HCT116 (cell line): ENCODE results near the gene PIEZO2. TPM values are rescaled to one million over a fixed set of nuclear protein-coding genes. Genes with fewer than 3 reads are reported as not detected.

Experiments
- ATAC-seq: fragments of 200-7000 bp; cut with Tn5 transposase; 2 replicates; pipeline ENCODE4 v1.9.1; 2020; ENCODE audit warnings: mild to moderate bottlenecking, moderate library complexity
- BruUV-seq: library from RNA; stranded (reverse); fragments of 400-500 nt; replicated peaks from 2 replicates; lab custom pipeline; 2021; lab: Mats Ljungman, UMichigan
- CTCF ChIA-PET: fragments of 300-600 bp; sonication (Branson Sonifier 250); formaldehyde crosslinking; loops from one replicate; lab custom pipeline; 2021; ENCODE audit warnings: antibody characterized with exemption; lab: Charles Lee
- POLR2A ChIA-PET: fragments of 300-600, 350-600 bp; sonication (Branson Sonifier 250); formaldehyde crosslinking; loops from one replicate; lab custom pipeline; 2021; ENCODE audit warnings: antibody characterized with exemption; lab: Charles Lee
- RAD21 ChIA-PET, 2 experiments: fragments of 300-600 bp; sonication (Branson Sonifier 250); formaldehyde crosslinking; loops; one replicate each; lab custom pipeline; 2023; ENCODE audit warnings: low total read pairs in 2 of 2; ENCODE audit not compliant: uncharacterized antibody in 2 of 2, unreplicated experiment in 2 of 2, low non-redundant PET in 1 of 2; lab: Charles Lee
- DNase-seq: peaks from one replicate; pipeline ENCODE4 v3.0.0-alpha.2; 2010; ENCODE audit warnings: low read depth, low spot score
- H2AFZ ChIP-seq: fragments of 200-600 bp; shearing (Covaris generic), sonication (generic); 2 replicates; pipeline ENCODE4 v1.6.1; 2017; ENCODE audit warnings: low read depth, mixed run types, mixed read lengths, antibody characterized with exemption, low read length; ENCODE audit not compliant: poor library complexity, severe bottlenecking
- H3K27ac ChIP-seq: 2 replicates; pipeline ENCODE4 v1.5.1; 2012; ENCODE audit warnings: low read depth, low read length
- H3K27me3 ChIP-seq: fragments of 200-600 bp; sonication (generic); 2 replicates; pipeline ENCODE4 v1.6.1; 2016; ENCODE audit warnings: mixed run types, low read length, mixed read lengths; ENCODE audit not compliant: insufficient read depth
- H3K36me3 ChIP-seq, 2 experiments: fragments of 200-500 bp in 1 of 2; fragments of 200-600 bp in 1 of 2; sonication (Bioruptor generic) in 1 of 2; sonication (generic) in 1 of 2; 2 replicates each; pipeline versions ENCODE4 v1.5.1 to v1.6.1; 2014 to 2016; ENCODE audit warnings: low read length in 2 of 2, inconsistent platforms in 1 of 2, mixed read lengths in 1 of 2, mixed run types in 1 of 2; ENCODE audit not compliant: insufficient read depth in 2 of 2, control insufficient read depth in 1 of 2
- H3K4me1 ChIP-seq, 2 experiments: fragments of 200-600 bp in 1 of 2; sonication (generic) in 1 of 2; 2 replicates each; pipeline versions ENCODE4 v1.5.1 to v1.6.1; 2012 to 2017; ENCODE audit warnings: low read length in 2 of 2, inconsistent platforms in 1 of 2, mild to moderate bottlenecking in 1 of 2, mixed read lengths in 1 of 2, mixed run types in 1 of 2, moderate library complexity in 1 of 2; ENCODE audit not compliant: insufficient read depth in 2 of 2, control insufficient read depth in 1 of 2
- H3K4me2 ChIP-seq: fragments of 200-600 bp; sonication (generic); 2 replicates; pipeline ENCODE4 v1.6.1; 2017; ENCODE audit warnings: mixed run types, low read length, mixed read lengths
- H3K4me3 ChIP-seq, 2 experiments: fragments of 200-600 bp in 1 of 2; sonication (generic) in 1 of 2; replicated peaks in 1 of 2; 2 replicates each; pipeline ENCODE4 v1.5.1; 2011 to 2016; ENCODE audit warnings: low read length in 2 of 2, control low read depth in 1 of 2, low read depth in 1 of 2, mild to moderate bottlenecking in 1 of 2, mixed read lengths in 1 of 2, mixed run types in 1 of 2
- H3K79me2 ChIP-seq: fragments of 200-600 bp; sonication (generic); 2 replicates; pipeline ENCODE4 v1.6.1; 2017; ENCODE audit warnings: mild to moderate bottlenecking, mixed run types, low read length, moderate library complexity, mixed read lengths; ENCODE audit not compliant: insufficient read depth
- H3K9ac ChIP-seq: fragments of 200-600 bp; sonication (generic); 2 replicates; pipeline ENCODE4 v1.6.1; 2016; ENCODE audit warnings: low read length, mixed read lengths
- H3K9me2 ChIP-seq: fragments of 200-600 bp; sonication (generic), shearing (Covaris generic); 2 replicates; pipeline ENCODE4 v1.6.1; 2017; ENCODE audit warnings: mixed run types, mild to moderate bottlenecking, moderate library complexity; ENCODE audit not compliant: insufficient read depth
- H3K9me3 ChIP-seq, 2 experiments: fragments of 200-500 bp in 1 of 2; fragments of 200-600 bp in 1 of 2; sonication (Bioruptor generic) in 1 of 2; sonication (generic) in 1 of 2; 2 replicates each; pipeline ENCODE4 v1.6.1; 2014 to 2017; ENCODE audit warnings: low read length in 2 of 2, mixed read lengths in 2 of 2, inconsistent platforms in 1 of 2, low read depth in 1 of 2, mild to moderate bottlenecking in 1 of 2, mixed run types in 1 of 2, moderate library complexity in 1 of 2; ENCODE audit not compliant: control insufficient read depth in 1 of 2, insufficient read depth in 1 of 2
- H4K20me1 ChIP-seq: fragments of 200-600 bp; sonication (generic), shearing (Covaris generic); 2 replicates; pipeline ENCODE4 v1.6.1; 2017; ENCODE audit warnings: mixed run types, mild to moderate bottlenecking, moderate library complexity; ENCODE audit not compliant: insufficient read depth
- ELF1 ChIP-seq: IDR thresholded peaks from 2 replicates; pipeline ENCODE4 v1.6.1; 2012; ENCODE audit warnings: low read depth, borderline replicate concordance
- EZH2phosphoT487 ChIP-seq: fragments of 200-600 bp; IDR thresholded peaks from 2 replicates; pipeline ENCODE4 v1.6.1; 2018; ENCODE audit warnings: antibody characterized with exemption, borderline replicate concordance
- FOSL1 ChIP-seq: IDR thresholded peaks from 2 replicates; pipeline ENCODE4 v1.6.1; 2012; ENCODE audit warnings: low read depth
- JUND ChIP-seq: IDR thresholded peaks from 2 replicates; pipeline ENCODE4 v1.6.1; 2012
- POLR2A ChIP-seq: IDR thresholded peaks from 2 replicates; pipeline ENCODE4 v1.7.0; 2011; ENCODE audit warnings: borderline replicate concordance; ENCODE audit not compliant: insufficient read depth, insufficient read length; ENCODE audit errors: extremely low read depth
- POLR2AphosphoS5 ChIP-seq: IDR thresholded peaks from 2 replicates; pipeline ENCODE4 v1.6.1; 2011; ENCODE audit warnings: mild to moderate bottlenecking, low read depth, low read length, moderate library complexity
- SIN3A ChIP-seq: IDR thresholded peaks from 2 replicates; pipeline ENCODE4 v1.6.1; 2012; ENCODE audit warnings: low read depth
- SP1 ChIP-seq: IDR thresholded peaks from 2 replicates; pipeline ENCODE4 v1.6.1; 2012; ENCODE audit warnings: low read depth
- SRF ChIP-seq: IDR thresholded peaks from 2 replicates; pipeline ENCODE4 v1.6.1; 2012; ENCODE audit warnings: low read depth
- YY1 ChIP-seq: IDR thresholded peaks from 2 replicates; pipeline ENCODE4 v1.6.1; 2011; ENCODE audit warnings: low read length, low read depth, moderate library complexity, mild to moderate bottlenecking; ENCODE audit not compliant: insufficient replicate concordance; ENCODE audit errors: extremely low read depth
- ZFX ChIP-seq: fragments of 450-650 bp; IDR thresholded peaks from 2 replicates; pipeline ENCODE4 v1.6.1; 2017
- ZNF274 ChIP-seq: fragments of 200-500 bp; sonication (Bioruptor generic); IDR thresholded peaks from 2 replicates; pipeline ENCODE4 v1.6.1; 2014; ENCODE audit warnings: mild to moderate bottlenecking, low read depth, low read length, inconsistent platforms
- intact Hi-C: fragments of 100-400 bp; cut with micrococcal nuclease; formaldehyde crosslinking; loops from 2 replicates; pipeline ENCODE4 v1.10.0; 2022
- total RNA-seq: library from RNA; stranded (reverse); gene quantifications from one replicate; pipeline ENCODE4 v1.2.1, GENCODE V29; 2021; ENCODE audit not compliant: unreplicated experiment
- TF ChIP-seq, protein P1 (sequence below): IDR thresholded peaks from 2 replicates; pipeline ENCODE4 v1.6.1; 2011; ENCODE audit warnings: mild to moderate bottlenecking, low read length, moderate library complexity; ENCODE audit not compliant: insufficient replicate concordance; ENCODE audit errors: extremely low read depth
- TF ChIP-seq, protein P2 (sequence below): IDR thresholded peaks from 2 replicates; pipeline ENCODE4 v1.6.1; 2012
- TF ChIP-seq, protein P3 (sequence below): IDR thresholded peaks from 2 replicates; pipeline ENCODE4 v1.6.1; 2012; ENCODE audit warnings: low read depth

PIEZO2 gene
- total RNA-seq, 1 experiment from 2014 or later, result 0.34 TPM

DNA sequence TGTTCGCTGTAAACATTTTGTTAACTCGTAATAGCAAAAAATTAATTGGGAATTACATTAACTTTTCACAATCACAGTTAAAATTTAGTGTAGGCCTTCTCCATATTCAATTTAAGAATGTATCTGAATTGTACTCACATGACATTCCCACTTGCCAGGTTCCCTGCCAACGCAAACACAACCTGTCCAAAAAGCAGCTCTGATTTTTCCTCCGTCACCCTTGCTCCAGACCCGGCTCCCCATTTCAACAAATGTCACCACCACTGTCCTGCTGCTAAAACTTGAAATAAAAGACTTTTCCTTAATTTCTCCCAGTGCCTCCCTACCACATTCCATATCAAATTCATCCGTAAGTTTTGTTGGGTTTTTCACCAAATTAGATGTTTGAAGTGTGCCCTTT, 120.3 kb downstream of the PIEZO2 start:
- no peak overlapping the region for H3K4me2 ChIP-seq
- POLR2A ChIA-PET, result no interaction called here
- intact Hi-C loops, result no loop called here
- H4K20me1 ChIP-seq, result no peaks in the 10 kb centered on the region
- H3K9me3 ChIP-seq, result no peaks in the 10 kb centered on the region
- H3K79me2 ChIP-seq, result no peaks in the 10 kb centered on the region
- CTCF ChIA-PET, result no interaction called here
- no peak overlapping the region for H2AFZ ChIP-seq
- H3K4me3 ChIP-seq, result no peak overlapping the region
- peaks cover 9% of the 10 kb centered on the region; the same call in 1 of the 2 replicates for H3K27me3 ChIP-seq
- no peaks in the 10 kb centered on the region for H3K4me1 ChIP-seq
- RAD21 ChIA-PET, result no interaction called here
- ATAC-seq (no peak), DNase-seq (no peak)
- no peaks in the 10 kb centered on the region for H3K36me3 ChIP-seq
- no peak overlapping the region for H3K9ac ChIP-seq
- no peak overlapping the region for H3K27ac ChIP-seq
- no peaks in the 10 kb centered on the region for H3K9me2 ChIP-seq
- TF ChIP-seq ZFX, result no peak
- no peak for TF ChIP-seq YY1
- TF ChIP-seq ELF1, result no peak
- no peak for TF ChIP-seq SP1
- TF ChIP-seq, protein P1, sequence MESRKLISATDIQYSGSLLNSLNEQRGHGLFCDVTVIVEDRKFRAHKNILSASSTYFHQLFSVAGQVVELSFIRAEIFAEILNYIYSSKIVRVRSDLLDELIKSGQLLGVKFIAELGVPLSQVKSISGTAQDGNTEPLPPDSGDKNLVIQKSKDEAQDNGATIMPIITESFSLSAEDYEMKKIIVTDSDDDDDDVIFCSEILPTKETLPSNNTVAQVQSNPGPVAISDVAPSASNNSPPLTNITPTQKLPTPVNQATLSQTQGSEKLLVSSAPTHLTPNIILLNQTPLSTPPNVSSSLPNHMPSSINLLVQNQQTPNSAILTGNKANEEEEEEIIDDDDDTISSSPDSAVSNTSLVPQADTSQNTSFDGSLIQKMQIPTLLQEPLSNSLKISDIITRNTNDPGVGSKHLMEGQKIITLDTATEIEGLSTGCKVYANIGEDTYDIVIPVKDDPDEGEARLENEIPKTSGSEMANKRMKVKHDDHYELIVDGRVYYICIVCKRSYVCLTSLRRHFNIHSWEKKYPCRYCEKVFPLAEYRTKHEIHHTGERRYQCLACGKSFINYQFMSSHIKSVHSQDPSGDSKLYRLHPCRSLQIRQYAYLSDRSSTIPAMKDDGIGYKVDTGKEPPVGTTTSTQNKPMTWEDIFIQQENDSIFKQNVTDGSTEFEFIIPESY, result no peak
- no peak for TF ChIP-seq POLR2AphosphoS5
- no peak for TF ChIP-seq SRF
- TF ChIP-seq POLR2A, result no peak
- TF ChIP-seq SIN3A, result no peak
- no peak for TF ChIP-seq FOSL1
- TF ChIP-seq, protein P2, sequence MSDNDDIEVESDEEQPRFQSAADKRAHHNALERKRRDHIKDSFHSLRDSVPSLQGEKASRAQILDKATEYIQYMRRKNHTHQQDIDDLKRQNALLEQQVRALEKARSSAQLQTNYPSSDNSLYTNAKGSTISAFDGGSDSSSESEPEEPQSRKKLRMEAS, result no peak
- no peak for TF ChIP-seq EZH2phosphoT487
- TF ChIP-seq ZNF274, result no peak
- TF ChIP-seq, protein P3, sequence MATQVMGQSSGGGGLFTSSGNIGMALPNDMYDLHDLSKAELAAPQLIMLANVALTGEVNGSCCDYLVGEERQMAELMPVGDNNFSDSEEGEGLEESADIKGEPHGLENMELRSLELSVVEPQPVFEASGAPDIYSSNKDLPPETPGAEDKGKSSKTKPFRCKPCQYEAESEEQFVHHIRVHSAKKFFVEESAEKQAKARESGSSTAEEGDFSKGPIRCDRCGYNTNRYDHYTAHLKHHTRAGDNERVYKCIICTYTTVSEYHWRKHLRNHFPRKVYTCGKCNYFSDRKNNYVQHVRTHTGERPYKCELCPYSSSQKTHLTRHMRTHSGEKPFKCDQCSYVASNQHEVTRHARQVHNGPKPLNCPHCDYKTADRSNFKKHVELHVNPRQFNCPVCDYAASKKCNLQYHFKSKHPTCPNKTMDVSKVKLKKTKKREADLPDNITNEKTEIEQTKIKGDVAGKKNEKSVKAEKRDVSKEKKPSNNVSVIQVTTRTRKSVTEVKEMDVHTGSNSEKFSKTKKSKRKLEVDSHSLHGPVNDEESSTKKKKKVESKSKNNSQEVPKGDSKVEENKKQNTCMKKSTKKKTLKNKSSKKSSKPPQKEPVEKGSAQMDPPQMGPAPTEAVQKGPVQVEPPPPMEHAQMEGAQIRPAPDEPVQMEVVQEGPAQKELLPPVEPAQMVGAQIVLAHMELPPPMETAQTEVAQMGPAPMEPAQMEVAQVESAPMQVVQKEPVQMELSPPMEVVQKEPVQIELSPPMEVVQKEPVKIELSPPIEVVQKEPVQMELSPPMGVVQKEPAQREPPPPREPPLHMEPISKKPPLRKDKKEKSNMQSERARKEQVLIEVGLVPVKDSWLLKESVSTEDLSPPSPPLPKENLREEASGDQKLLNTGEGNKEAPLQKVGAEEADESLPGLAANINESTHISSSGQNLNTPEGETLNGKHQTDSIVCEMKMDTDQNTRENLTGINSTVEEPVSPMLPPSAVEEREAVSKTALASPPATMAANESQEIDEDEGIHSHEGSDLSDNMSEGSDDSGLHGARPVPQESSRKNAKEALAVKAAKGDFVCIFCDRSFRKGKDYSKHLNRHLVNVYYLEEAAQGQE, result no peak
- TF ChIP-seq JUND, result no peak
- BruUV-seq, result no TSS peak
